ENCODE results near the gene RNF217. TPM values are rescaled to one million over a fixed set of nuclear protein-coding genes. Genes with fewer than 3 reads are reported as not detected.
"Not testable (repeated sequence)": the region's sequence is repeated elsewhere in the genome, so short reads cannot be mapped to it uniquely, and the experiment has no call there.

RNF217 gene
- total RNA-seq = 14.1 TPM
- long read RNA-seq, full-length matches to known transcripts = 12 of 23 reads
- long read RNA-seq, partial matches to known transcripts = 2 of 23 reads
- long read RNA-seq, other reads (novel, unspliced or antisense) = 9 of 23 reads

DNA sequence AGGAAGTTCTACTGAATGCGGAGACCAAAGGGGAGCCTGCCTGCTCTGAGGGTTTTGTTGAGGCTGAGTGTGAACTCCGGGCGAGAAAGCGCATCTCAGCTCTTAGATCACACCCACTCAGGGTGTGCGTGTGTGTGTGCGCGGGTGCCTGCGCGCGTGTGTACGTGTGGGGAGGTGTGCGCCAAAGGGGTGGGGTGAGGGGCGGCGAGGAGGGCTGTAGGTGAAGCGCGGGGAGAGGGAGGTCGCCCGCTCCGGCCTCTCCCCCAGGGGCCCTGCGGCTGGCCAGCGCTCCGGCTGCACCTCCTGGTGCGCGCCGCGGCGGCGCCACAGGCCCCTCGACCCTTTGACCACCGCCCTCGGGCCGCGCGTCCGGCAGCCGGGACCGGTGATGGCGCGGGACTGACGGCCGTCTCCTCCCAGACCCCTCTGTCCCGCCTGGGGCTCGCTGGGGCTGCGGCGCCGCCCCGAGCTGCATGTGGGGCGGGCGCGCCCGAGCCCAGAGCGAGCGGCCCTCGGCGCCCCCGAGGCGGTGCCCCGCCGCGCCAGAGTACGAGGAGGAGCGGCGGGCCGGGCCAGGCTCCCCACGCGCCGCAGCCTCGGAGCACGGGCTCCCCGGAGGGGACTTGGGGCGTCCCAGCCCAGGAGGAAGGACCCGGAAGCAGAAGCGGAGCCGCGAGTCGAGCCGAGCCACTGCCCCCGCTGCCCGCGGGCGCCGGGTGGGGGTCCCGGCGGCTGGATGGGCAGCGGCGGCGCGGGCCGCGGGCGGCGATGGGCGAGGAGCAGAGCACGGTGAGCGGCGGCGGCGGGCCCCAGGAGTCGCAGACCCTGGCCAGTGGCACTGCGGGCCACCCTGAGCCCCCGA lies at the start of gene RNF217:
RNF217 (plus strand) TSS at position 661 of the 862 bp plus-strand sequence; CDS start at position 769, 108 bp downstream.
- Histone ChIP-seq H3K36me3 (no peaks in the 10 kb centered on the region), H3K9me3 (replicated peaks) (no peaks in the 10 kb centered on the region), H3K4me3 (peak within 1 kb of the TSS; percentile 91), H3K27me3 (ENCODE audit: low read depth) (no peaks in the 10 kb centered on the region), H3K4me1 (peaks cover 60% of the 10 kb centered on the region), H3K27ac (replicated peaks) (peak within 1 kb of the TSS; percentile 93)
- peak; percentile 30 for TF ChIP-seq CTCF (IDR thresholded peaks at IDR 0.05; ENCODE audit: borderline replicate concordance)
- intact Hi-C loops (cut with micrococcal nuclease) = no loop called here
- DNase-seq = peak; percentile 73

GRCh38 chr6:124913056-124913455 lies 49.2 kb upstream of the RNF217 start:
- H3K27me3 ChIP-seq (ENCODE audit: low read depth) = no peaks in the 10 kb centered on the region
- DNase-seq = no peak
- intact Hi-C loops (cut with micrococcal nuclease) = no loop called here
- TF ChIP-seq CTCF (IDR thresholded peaks at IDR 0.05; ENCODE audit: borderline replicate concordance) = no peak
- H3K9me3 ChIP-seq (replicated peaks) = no peaks in the 10 kb centered on the region
- H3K4me1 ChIP-seq = no peaks in the 10 kb centered on the region
- no peak overlapping the region for H3K27ac ChIP-seq (replicated peaks)
- H3K4me3 ChIP-seq = no peak overlapping the region
- no peaks in the 10 kb centered on the region for H3K36me3 ChIP-seq

DNA sequence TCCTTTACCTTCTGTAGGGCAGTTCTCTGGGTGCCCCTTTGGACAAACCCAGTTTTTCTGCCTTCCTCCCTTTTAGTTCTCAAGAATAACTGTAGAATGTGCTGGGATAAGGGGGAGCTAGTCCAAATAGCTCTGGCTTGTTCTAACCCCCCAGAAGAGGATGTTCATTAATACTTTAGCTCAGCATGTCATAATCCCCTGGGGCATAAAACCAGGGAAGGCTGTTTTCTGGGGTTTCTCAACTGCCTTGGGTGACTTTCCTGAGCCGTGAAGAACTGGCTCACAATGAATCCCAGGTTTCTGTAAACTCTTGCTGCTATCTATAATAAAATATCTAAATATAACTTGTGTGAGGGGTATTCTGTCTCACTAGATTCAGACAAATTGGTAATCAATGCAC lies 44.5 kb upstream of the RNF217 start:
- H3K4me1 ChIP-seq = no peaks in the 10 kb centered on the region
- TF ChIP-seq CTCF (IDR thresholded peaks at IDR 0.05; ENCODE audit: borderline replicate concordance) = no peak
- H3K9me3 ChIP-seq (replicated peaks) = no peaks in the 10 kb centered on the region
- no peak for DNase-seq
- no peaks in the 10 kb centered on the region for H3K36me3 ChIP-seq
- no peak overlapping the region for H3K27ac ChIP-seq (replicated peaks)
- no peaks in the 10 kb centered on the region for H3K27me3 ChIP-seq (ENCODE audit: low read depth)
- no peak overlapping the region for H3K4me3 ChIP-seq
- intact Hi-C loops (cut with micrococcal nuclease) = no loop called here

GRCh38 chr6:124919703-124920102 lies 42.5 kb upstream of the RNF217 start:
- H3K4me1 ChIP-seq; H3K4me3 ChIP-seq; DNase-seq; H3K9me3 ChIP-seq (replicated peaks); H3K27me3 ChIP-seq (ENCODE audit: low read depth); H3K27ac ChIP-seq (replicated peaks); H3K36me3 ChIP-seq; intact Hi-C loops (cut with micrococcal nuclease): not testable (repeated sequence)

- no peak overlapping the region for H3K4me3 ChIP-seq
- intact Hi-C loops (cut with micrococcal nuclease) = no loop called here
- H3K4me1 ChIP-seq = no peaks in the 10 kb centered on the region
- no peaks in the 10 kb centered on the region for H3K9me3 ChIP-seq (replicated peaks)
- TF ChIP-seq CTCF (IDR thresholded peaks at IDR 0.05; ENCODE audit: borderline replicate concordance) = no peak
- DNase-seq = no peak
- no peak overlapping the region for H3K27ac ChIP-seq (replicated peaks)
- no peaks in the 10 kb centered on the region for H3K27me3 ChIP-seq (ENCODE audit: low read depth)
- no peaks in the 10 kb centered on the region for H3K36me3 ChIP-seq
Observed at GRCh38 chr6:124924333-124924759, 37.9 kb upstream of the RNF217 start.

- DNase-seq = no peak
Observed at GRCh38 chr6:124926435-124926834, 35.8 kb upstream of the RNF217 start.

More at GRCh38 chr6:124926435-124926834, 35.8 kb upstream of the RNF217 start:
- H3K4me3 ChIP-seq = no peak overlapping the region
- H3K36me3 ChIP-seq = no peaks in the 10 kb centered on the region
- TF ChIP-seq CTCF (IDR thresholded peaks at IDR 0.05; ENCODE audit: borderline replicate concordance) = no peak
- intact Hi-C loops (cut with micrococcal nuclease) = no loop called here
- H3K4me1 ChIP-seq = no peaks in the 10 kb centered on the region
- H3K27me3 ChIP-seq (ENCODE audit: low read depth) = no peaks in the 10 kb centered on the region
- H3K9me3 ChIP-seq (replicated peaks) = no peaks in the 10 kb centered on the region
- H3K27ac ChIP-seq (replicated peaks) = no peak overlapping the region
